Endodermal cell (in vitro differentiated cells): ENCODE measurements around the gene SYCE1L. TPM values are rescaled to one million over a fixed set of nuclear protein-coding genes. Genes with fewer than 3 reads are reported as not detected.

Source experiments
- DNase-seq: peaks from one replicate; pipeline ENCODE4 v3.0.0-alpha.2; 2017
- H3K27ac ChIP-seq: 2 replicates; pipeline ENCODE4 v1.5.1; 2013; ENCODE audit warnings: mild to moderate bottlenecking, low read depth, low read length, moderate library complexity
- H3K27me3 ChIP-seq: 2 replicates; pipeline ENCODE4 v1.6.1; 2013; ENCODE audit warnings: mild to moderate bottlenecking, low read length, moderate library complexity; ENCODE audit not compliant: insufficient read depth, control insufficient read depth, poor library complexity, severe bottlenecking
- H3K36me3 ChIP-seq: 2 replicates; pipeline ENCODE4 v1.7.0; 2013; ENCODE audit warnings: mild to moderate bottlenecking, low read length, moderate library complexity; ENCODE audit not compliant: control insufficient read depth, insufficient read depth
- H3K4me1 ChIP-seq: one replicate; pipeline ENCODE4 v1.7.0; 2013; ENCODE audit warnings: low read length; ENCODE audit not compliant: control insufficient read depth, insufficient read depth
- H3K4me3 ChIP-seq: 2 replicates; pipeline ENCODE4 v1.5.1; 2013; ENCODE audit warnings: mild to moderate bottlenecking, low read length, moderate library complexity
- H3K9ac ChIP-seq: 2 replicates; pipeline ENCODE4 v1.6.1; 2013; ENCODE audit warnings: mild to moderate bottlenecking, low read length, moderate library complexity; ENCODE audit not compliant: poor library complexity, severe bottlenecking; ENCODE audit errors: extremely low read depth
- H3K9me3 ChIP-seq: 2 replicates; pipeline ENCODE4 v1.6.1; 2013; ENCODE audit warnings: mild to moderate bottlenecking, low read length, moderate library complexity; ENCODE audit not compliant: control insufficient read depth
- H3K27ac Mint-ChIP-seq: 2 replicates; pipeline ENCODE4 v1.8.0; 2020; ENCODE audit warnings: mixed read lengths
- H3K27me3 Mint-ChIP-seq: 2 replicates; pipeline ENCODE4 v1.8.0; 2021; ENCODE audit warnings: mild to moderate bottlenecking, mixed read lengths; ENCODE audit not compliant: insufficient read depth
- H3K36me3 Mint-ChIP-seq: 2 replicates; pipeline ENCODE4 v1.8.0; 2020; ENCODE audit warnings: low read depth, mixed read lengths
- H3K4me1 Mint-ChIP-seq: 2 replicates; pipeline ENCODE4 v1.8.0; 2020; ENCODE audit warnings: mixed read lengths
- H3K4me3 Mint-ChIP-seq: 2 replicates; pipeline ENCODE4 v1.8.0; 2020; ENCODE audit warnings: mild to moderate bottlenecking, moderate library complexity, mixed read lengths
- H3K9me3 Mint-ChIP-seq: 2 replicates; pipeline ENCODE4 v1.8.0; 2020; ENCODE audit warnings: mild to moderate bottlenecking, mixed read lengths
- CTCF ChIP-seq: fragments of 200-600 bp; sonication (generic); conservative IDR thresholded peaks from 2 replicates; pipeline ENCODE4 v1.5.0; 2021; ENCODE audit warnings: antibody characterized with exemption, mild to moderate bottlenecking
- WGBS, 2 experiments: methylation state at CpG; one replicate each; pipeline versions ENCODE4 v1.1.5 to v1.1.7; 2013; ENCODE audit warnings: missing lambda C conversion rate in 2 of 2, mixed read lengths in 1 of 2; ENCODE audit not compliant: insufficient coverage in 1 of 2, insufficient read length in 1 of 2; 5-methylcytosine and 5-hydroxymethylcytosine counted together
- total RNA-seq, 2 donors: library from RNA; stranded (reverse); fragmentation: NEBNext Ultra II Directional in 1 of 2; extraction: Animal tissue kit (Norgen Biotek cat#: 25700) in 1 of 2; gene quantifications; 2 replicates in 1 of 2; 3 replicates in 1 of 2; pipeline ENCODE4 v1.2.1, GENCODE V29; 2021

SYCE1L gene
- total RNA-seq, 2 donors from 2014 or later: 13.6 to 19.9 TPM

GRCh38 chr16:77214411-77215138 is 15.4 kb downstream of the SYCE1L start:
- H3K27ac ChIP-seq: no peak overlapping the region
- no peak overlapping the region for H3K9ac ChIP-seq
- 85 to 92% methylated on average over 10 to 11 of the region's 12 CpGs for WGBS, 2 experiments
- no peaks in the 10 kb centered on the region for H3K9me3 Mint-ChIP-seq
- DNase-seq: no peak
- H3K4me3 Mint-ChIP-seq: no peak overlapping the region
- TF ChIP-seq CTCF: no peak
- H3K27me3 Mint-ChIP-seq: peaks cover 18% of the 10 kb centered on the region
- H3K4me1 Mint-ChIP-seq: peaks cover 10% of the 10 kb centered on the region
- no peaks in the 10 kb centered on the region for H3K36me3 Mint-ChIP-seq
- H3K9me3 ChIP-seq: no peaks in the 10 kb centered on the region
- H3K4me1 ChIP-seq: no peaks in the 10 kb centered on the region
- H3K4me3 ChIP-seq: no peak overlapping the region
- H3K36me3 ChIP-seq: no peaks in the 10 kb centered on the region
- H3K27me3 ChIP-seq: no peaks in the 10 kb centered on the region
- H3K27ac Mint-ChIP-seq: no peak overlapping the region

- H3K4me1 ChIP-seq: no peaks in the 10 kb centered on the region
- no peak for DNase-seq
- Mint-ChIP-seq H3K36me3 (no peaks in the 10 kb centered on the region), H3K27ac (no peak overlapping the region), H3K27me3 (peaks cover 10% of the 10 kb centered on the region), H3K4me1 (peaks cover 2% of the 10 kb centered on the region), H3K9me3 (no peaks in the 10 kb centered on the region), H3K4me3 (no peak overlapping the region)
- no peak overlapping the region for H3K27ac ChIP-seq
- H3K36me3 ChIP-seq: no peaks in the 10 kb centered on the region
- H3K9me3 ChIP-seq: no peaks in the 10 kb centered on the region
- no peak for TF ChIP-seq CTCF
- peaks cover 20% of the 10 kb centered on the region for H3K27me3 ChIP-seq
- no peak overlapping the region for H3K4me3 ChIP-seq
- H3K9ac ChIP-seq: no peak overlapping the region
- 95 to 100% methylated on average over 2 to 3 of the region's 3 CpGs for WGBS, 2 experiments
Measured at GRCh38 chr16:77219437-77219836, 20.2 kb downstream of the SYCE1L start.

GRCh38 chr16:77220427-77220826 is 21.2 kb downstream of the SYCE1L start:
- Histone ChIP-seq H3K9me3 (no peaks in the 10 kb centered on the region), H3K36me3 (no peaks in the 10 kb centered on the region), H3K27me3 (peaks cover 30% of the 10 kb centered on the region), H3K4me1 (no peaks in the 10 kb centered on the region), H3K9ac (no peak overlapping the region), H3K4me3 (no peak overlapping the region), H3K27ac (no peak overlapping the region)
- peaks cover 2% of the 10 kb centered on the region for H3K4me1 Mint-ChIP-seq
- 44 to 49% methylated on average over 3 of the region's 3 CpGs for WGBS, 2 experiments
- no peak overlapping the region for H3K4me3 Mint-ChIP-seq
- H3K27ac Mint-ChIP-seq: no peak overlapping the region
- peaks cover 20% of the 10 kb centered on the region for H3K27me3 Mint-ChIP-seq
- no peak for TF ChIP-seq CTCF
- H3K36me3 Mint-ChIP-seq: no peaks in the 10 kb centered on the region
- H3K9me3 Mint-ChIP-seq: no peaks in the 10 kb centered on the region
- no peak for DNase-seq
